Trophoblast cell (in vitro differentiated cells and primary cell): Measurements from ENCODE around the gene TPX2.

ENCODE experiments used
- DNase-seq, 2 donors: peaks; one replicate each; pipeline ENCODE4 v3.0.0-alpha.2; 2016
- H2AFZ ChIP-seq: 2 replicates; pipeline ENCODE4 v1.6.1; 2013; ENCODE audit warnings: low read length, moderate library complexity, mild to moderate bottlenecking; ENCODE audit not compliant: insufficient read depth, poor library complexity
- H2AK5ac ChIP-seq: 2 replicates; pipeline ENCODE4 v1.6.1; 2013; ENCODE audit warnings: mild to moderate bottlenecking, low read length
- H2BK120ac ChIP-seq: 2 replicates; pipeline ENCODE4 v1.6.1; 2013; ENCODE audit warnings: low read length, mild to moderate bottlenecking, moderate library complexity; ENCODE audit not compliant: insufficient read depth, poor library complexity
- H2BK12ac ChIP-seq: 2 replicates; pipeline ENCODE4 v1.6.1; 2013; ENCODE audit warnings: mild to moderate bottlenecking, low read length, moderate library complexity
- H2BK5ac ChIP-seq: 2 replicates; pipeline ENCODE4 v1.6.1; 2013; ENCODE audit warnings: low read length, low read depth, moderate library complexity, mild to moderate bottlenecking; ENCODE audit not compliant: poor library complexity
- H3K14ac ChIP-seq: 2 replicates; pipeline ENCODE4 v1.6.1; 2013; ENCODE audit warnings: mild to moderate bottlenecking, low read length
- H3K18ac ChIP-seq: 2 replicates; pipeline ENCODE4 v1.6.1; 2013; ENCODE audit warnings: mild to moderate bottlenecking, low read length
- H3K23ac ChIP-seq: 2 replicates; pipeline ENCODE4 v1.6.1; 2013; ENCODE audit warnings: low read length
- H3K27ac ChIP-seq: 2 replicates; pipeline ENCODE4 v1.5.1; 2013; ENCODE audit warnings: low read depth, mild to moderate bottlenecking, inconsistent platforms, low read length, moderate library complexity
- H3K27me3 ChIP-seq: 2 replicates; pipeline ENCODE4 v1.6.1; 2013; ENCODE audit warnings: inconsistent platforms, mild to moderate bottlenecking, low read length, moderate library complexity; ENCODE audit not compliant: insufficient read depth
- H3K36me3 ChIP-seq, 2 experiments: 1 replicate in 1 of 2; 2 replicates in 1 of 2; pipeline ENCODE4 v1.6.1; 2013; ENCODE audit warnings: low read length in 2 of 2, mild to moderate bottlenecking in 2 of 2, moderate library complexity in 1 of 2; ENCODE audit not compliant: insufficient read depth in 2 of 2, control insufficient read depth in 1 of 2
- H3K4ac ChIP-seq: 2 replicates; pipeline ENCODE4 v1.6.1; 2013; ENCODE audit warnings: low read depth, mild to moderate bottlenecking, low read length, moderate library complexity
- H3K4me1 ChIP-seq, 2 experiments: 1 replicate in 1 of 2; 2 replicates in 1 of 2; pipeline ENCODE4 v1.6.1; 2013; ENCODE audit warnings: low read length in 2 of 2, mild to moderate bottlenecking in 2 of 2, moderate library complexity in 1 of 2; ENCODE audit not compliant: insufficient read depth in 2 of 2, control insufficient read depth in 1 of 2
- H3K4me2 ChIP-seq: 2 replicates; pipeline ENCODE4 v1.6.1; 2013; ENCODE audit warnings: inconsistent platforms, mild to moderate bottlenecking, low read length, moderate library complexity
- H3K4me3 ChIP-seq: 2 replicates; pipeline ENCODE4 v1.5.1; 2013; ENCODE audit warnings: mild to moderate bottlenecking, low read depth, low read length, inconsistent platforms
- H3K79me1 ChIP-seq: one replicate; pipeline ENCODE4 v1.6.1; 2013; ENCODE audit warnings: low read length
- H3K79me2 ChIP-seq: 2 replicates; pipeline ENCODE4 v1.6.1; 2013; ENCODE audit warnings: low read length, mild to moderate bottlenecking; ENCODE audit not compliant: control insufficient read depth, insufficient read depth, poor library complexity
- H3K9ac ChIP-seq: 2 replicates; pipeline ENCODE4 v1.6.1; 2013; ENCODE audit warnings: mild to moderate bottlenecking, low read length
- H3K9me3 ChIP-seq: 2 replicates; pipeline ENCODE4 v1.6.1; 2013; ENCODE audit warnings: low read depth, mild to moderate bottlenecking, control low read depth, inconsistent platforms, low read length; ENCODE audit not compliant: insufficient read depth
- H4K12ac ChIP-seq: 2 replicates; pipeline ENCODE4 v1.6.1; 2013; ENCODE audit warnings: low read depth, mild to moderate bottlenecking, low read length, moderate library complexity
- H4K8ac ChIP-seq: 2 replicates; pipeline ENCODE4 v1.6.1; 2013; ENCODE audit warnings: low read depth, mild to moderate bottlenecking, low read length, moderate library complexity
- H4K91ac ChIP-seq: one replicate; pipeline ENCODE4 v1.6.1; 2013; ENCODE audit warnings: low read depth, mild to moderate bottlenecking, low read length, moderate library complexity
- WGBS: extraction: QIAGEN DNeasy Blood & Tissue Kit; methylation state at CpG from one replicate; pipeline ENCODE4 v1.1.7; 2013; ENCODE audit warnings: missing lambda C conversion rate; ENCODE audit not compliant: insufficient read length, insufficient coverage; ENCODE audit errors: extremely low coverage; 5-methylcytosine and 5-hydroxymethylcytosine counted together

TPX2 gene

GRCh38 chr20:31801508-31801907 lies 62.4 kb downstream of the TPX2 start:
- H3K4me2 ChIP-seq = no peak overlapping the region
- no peak overlapping the region for H3K23ac ChIP-seq
- no peak overlapping the region for H2BK5ac ChIP-seq
- no peaks in the 10 kb centered on the region for H3K4me1 ChIP-seq
- H3K27me3 ChIP-seq = no peaks in the 10 kb centered on the region
- H4K8ac ChIP-seq = no peak overlapping the region
- H2AK5ac ChIP-seq = no peak overlapping the region
- no peaks in the 10 kb centered on the region for H3K9me3 ChIP-seq
- no peak overlapping the region for H3K14ac ChIP-seq
- no peak overlapping the region for H2BK12ac ChIP-seq
- no peak for DNase-seq
- H3K18ac ChIP-seq = no peak overlapping the region
- H4K12ac ChIP-seq = no peak overlapping the region
- no peak overlapping the region for H2AFZ ChIP-seq
- no peaks in the 10 kb centered on the region for H3K79me2 ChIP-seq
- no peak overlapping the region for H3K27ac ChIP-seq
- no peak overlapping the region for H3K4me3 ChIP-seq
- no peak overlapping the region for H3K4ac ChIP-seq
- no peak overlapping the region for H2BK120ac ChIP-seq
- H4K91ac ChIP-seq = no peak overlapping the region
- no peak overlapping the region for H3K9ac ChIP-seq
- H3K36me3 ChIP-seq = peaks cover 31 to 54% of the 10 kb centered on the region in 2 experiments
- WGBS = no CpG with 5 or more reads among the region's 7 CpGs
- no peaks in the 10 kb centered on the region for H3K79me1 ChIP-seq

- Histone ChIP-seq H2AK5ac (no peak overlapping the region), H3K9ac (no peak overlapping the region), H3K36me3 (peaks cover 28 to 44% of the 10 kb centered on the region in 2 experiments), H3K14ac (no peak overlapping the region), H3K4me2 (no peak overlapping the region), H3K27ac (no peak overlapping the region), H3K4me3 (no peak overlapping the region), H4K12ac (no peak overlapping the region), H2BK12ac (no peak overlapping the region), H4K8ac (no peak overlapping the region), H4K91ac (no peak overlapping the region), H2AFZ (no peak overlapping the region), H3K27me3 (no peaks in the 10 kb centered on the region), H3K23ac (no peak overlapping the region), H3K79me1 (no peaks in the 10 kb centered on the region), H3K79me2 (no peaks in the 10 kb centered on the region), H2BK5ac (no peak overlapping the region), H3K4me1 (no peaks in the 10 kb centered on the region), H3K9me3 (no peaks in the 10 kb centered on the region), H3K18ac (no peak overlapping the region), H3K4ac (no peak overlapping the region), H2BK120ac (no peak overlapping the region)
- 100% methylated on average over 3 of the region's 7 CpGs for WGBS
- no peak for DNase-seq
Measured at GRCh38 chr20:31803552-31804291, 64.6 kb downstream of the TPX2 start.

GRCh38 chr20:31806564-31807355 lies 67.7 kb downstream of the TPX2 start:
- no peak overlapping the region for H2BK120ac ChIP-seq
- no peak overlapping the region for H4K91ac ChIP-seq
- H3K9ac ChIP-seq = no peak overlapping the region
- H3K9me3 ChIP-seq = no peaks in the 10 kb centered on the region
- no peak for DNase-seq
- no peaks in the 10 kb centered on the region for H3K79me2 ChIP-seq
- H3K4me2 ChIP-seq = no peak overlapping the region
- no CpG with 5 or more reads among the region's 8 CpGs for whole genome bisulfite sequencing
- peaks cover 18 to 28% of the 10 kb centered on the region in 2 experiments for H3K36me3 ChIP-seq
- no peaks in the 10 kb centered on the region for H3K79me1 ChIP-seq
- no peaks in the 10 kb centered on the region for H3K27me3 ChIP-seq
- H3K4me3 ChIP-seq = no peak overlapping the region
- no peak overlapping the region for H3K18ac ChIP-seq
- H2BK5ac ChIP-seq = no peak overlapping the region
- H3K23ac ChIP-seq = no peak overlapping the region
- no peak overlapping the region for H3K14ac ChIP-seq
- no peak overlapping the region for H4K8ac ChIP-seq
- H3K4ac ChIP-seq = no peak overlapping the region
- no peak overlapping the region for H2BK12ac ChIP-seq
- H4K12ac ChIP-seq = no peak overlapping the region
- no peak overlapping the region for H3K27ac ChIP-seq
- H2AFZ ChIP-seq = no peak overlapping the region
- no peaks in the 10 kb centered on the region for H3K4me1 ChIP-seq
- no peak overlapping the region for H2AK5ac ChIP-seq

- Histone ChIP-seq H3K79me2 (no peaks in the 10 kb centered on the region), H4K91ac (no peak overlapping the region), H4K8ac (no peak overlapping the region), H2AFZ (no peak overlapping the region), H3K36me3 (peaks cover 8 to 15% of the 10 kb centered on the region in 2 experiments), H3K14ac (no peak overlapping the region), H3K4me3 (no peak overlapping the region), H3K18ac (no peak overlapping the region), H2BK12ac (no peak overlapping the region), H2BK5ac (no peak overlapping the region), H3K4me1 (peaks cover 4 to 8% of the 10 kb centered on the region in 2 experiments), H3K9me3 (no peaks in the 10 kb centered on the region), H3K27me3 (no peaks in the 10 kb centered on the region), H3K9ac (no peak overlapping the region), H3K4me2 (no peak overlapping the region), H2AK5ac (no peak overlapping the region), H3K4ac (no peak overlapping the region), H3K27ac (no peak overlapping the region), H4K12ac (no peak overlapping the region), H3K23ac (no peak overlapping the region), H3K79me1 (no peaks in the 10 kb centered on the region), H2BK120ac (no peak overlapping the region)
- no CpG with 5 or more reads among the region's 3 CpGs for WGBS
- DNase-seq = no peak
Measured at GRCh38 chr20:31808481-31808880, 69.4 kb downstream of the TPX2 start.
